GM12801 (cell line): ENCODE data around the gene KRTAP10-4.
"Not testable (repeated sequence)": the region's sequence is repeated elsewhere in the genome, so short reads cannot be mapped to it uniquely, and the experiment has no call there.

Source experiments
- CTCF ChIP-seq: IDR thresholded peaks from one replicate; pipeline ENCODE4 v1.5.1; 2011; ENCODE audit warnings: control low read depth; ENCODE audit not compliant: insufficient read length; ENCODE audit errors: extremely low read depth

KRTAP10-4 gene

GRCh38 chr21:44573630-44574456, at the start of gene KRTAP10-4:
Gene KRTAP10-4 (plus strand): TSS chr21:44573729. CDS start chr21:44573759, 30 bp downstream.
- TF ChIP-seq CTCF: not testable (repeated sequence)

GRCh38 chr21:44524414-44525371, 48.8 kb upstream of the KRTAP10-4 start:
- no peak for TF ChIP-seq CTCF

GRCh38 chr21:44525391-44526095, 48.0 kb upstream of the KRTAP10-4 start:
- TF ChIP-seq CTCF: no peak

GRCh38 chr21:44526096-44526997, 47.2 kb upstream of the KRTAP10-4 start:
- TF ChIP-seq CTCF: no peak

GRCh38 chr21:44527156-44527982, 46.2 kb upstream of the KRTAP10-4 start:
- TF ChIP-seq CTCF: no peak

- no peak for TF ChIP-seq CTCF
Measured at GRCh38 chr21:44527983-44528633, 45.4 kb upstream of the KRTAP10-4 start.
